Epithelial cell of esophagus (primary cell): ENCODE data around the gene NADSYN1.

Experiments
- DNase-seq: peaks from one replicate; pipeline ENCODE4 v3.0.0; 2010; ENCODE audit warnings: low read depth
- H3K4me3 ChIP-seq: 2 replicates; pipeline ENCODE4 v1.5.1; 2011; ENCODE audit warnings: mild to moderate bottlenecking, low read length, control low read depth
- TF ChIP-seq, protein P1 (sequence below): IDR thresholded peaks from 2 replicates; pipeline ENCODE4 v1.5.1; 2011; ENCODE audit warnings: low read depth, mild to moderate bottlenecking, low read length, control low read depth, inconsistent platforms; ENCODE audit not compliant: insufficient read depth; ENCODE audit errors: missing control alignments

NADSYN1 gene

DNA sequence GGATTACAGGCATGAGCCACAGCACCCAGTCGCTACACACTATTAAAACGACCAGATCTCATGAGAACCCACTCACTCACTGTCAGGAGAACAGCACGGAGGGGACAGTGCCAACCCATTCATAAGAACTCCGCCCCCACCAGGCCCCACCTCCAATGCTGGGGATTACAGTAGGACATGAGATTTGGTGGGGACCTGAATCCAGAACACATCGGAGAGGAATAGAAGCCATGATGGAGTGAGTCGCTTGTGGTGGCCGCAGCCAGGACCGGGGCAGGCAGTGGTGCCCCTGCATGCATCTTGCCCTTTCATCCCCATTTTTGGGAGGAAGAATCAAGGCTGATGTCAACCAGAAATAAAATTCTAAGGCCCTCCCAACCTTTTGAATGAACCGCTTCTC is 8.7 kb downstream of the NADSYN1 start:
- TF ChIP-seq, protein P1, sequence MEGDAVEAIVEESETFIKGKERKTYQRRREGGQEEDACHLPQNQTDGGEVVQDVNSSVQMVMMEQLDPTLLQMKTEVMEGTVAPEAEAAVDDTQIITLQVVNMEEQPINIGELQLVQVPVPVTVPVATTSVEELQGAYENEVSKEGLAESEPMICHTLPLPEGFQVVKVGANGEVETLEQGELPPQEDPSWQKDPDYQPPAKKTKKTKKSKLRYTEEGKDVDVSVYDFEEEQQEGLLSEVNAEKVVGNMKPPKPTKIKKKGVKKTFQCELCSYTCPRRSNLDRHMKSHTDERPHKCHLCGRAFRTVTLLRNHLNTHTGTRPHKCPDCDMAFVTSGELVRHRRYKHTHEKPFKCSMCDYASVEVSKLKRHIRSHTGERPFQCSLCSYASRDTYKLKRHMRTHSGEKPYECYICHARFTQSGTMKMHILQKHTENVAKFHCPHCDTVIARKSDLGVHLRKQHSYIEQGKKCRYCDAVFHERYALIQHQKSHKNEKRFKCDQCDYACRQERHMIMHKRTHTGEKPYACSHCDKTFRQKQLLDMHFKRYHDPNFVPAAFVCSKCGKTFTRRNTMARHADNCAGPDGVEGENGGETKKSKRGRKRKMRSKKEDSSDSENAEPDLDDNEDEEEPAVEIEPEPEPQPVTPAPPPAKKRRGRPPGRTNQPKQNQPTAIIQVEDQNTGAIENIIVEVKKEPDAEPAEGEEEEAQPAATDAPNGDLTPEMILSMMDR, result no peak
- H3K4me3 ChIP-seq, result no peak overlapping the region
- no peak for DNase-seq

DNA sequence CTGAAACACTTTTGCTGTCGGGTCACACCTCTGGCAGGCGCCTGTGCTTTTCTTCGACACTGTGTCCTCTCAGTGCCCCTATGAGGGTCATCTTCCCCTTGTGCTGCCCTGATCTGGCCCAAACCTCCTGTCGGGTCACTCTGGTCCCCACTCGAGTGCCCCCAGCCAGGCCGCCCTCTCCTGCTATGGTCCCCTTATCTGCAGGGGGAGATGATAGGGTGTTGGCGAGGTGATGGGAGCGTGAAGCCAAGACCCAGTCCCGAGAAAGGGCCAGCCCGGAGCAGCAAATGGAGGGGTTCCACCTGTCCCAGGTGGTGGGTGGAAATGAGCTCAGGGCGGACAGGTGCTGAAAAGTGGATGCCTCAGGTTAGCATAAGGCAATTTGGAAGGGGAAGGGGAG is 9.7 kb downstream of the NADSYN1 start:
- TF ChIP-seq, protein P1, result no peak
- DNase-seq, result no peak
- no peak overlapping the region for H3K4me3 ChIP-seq

GRCh38 chr11:71463331-71464211 is 10.6 kb downstream of the NADSYN1 start:
- H3K4me3 ChIP-seq, result no peak overlapping the region
- DNase-seq, result no peak
- TF ChIP-seq, protein P1, result no peak

GRCh38 chr11:71465054-71465453 is 12.1 kb downstream of the NADSYN1 start:
- TF ChIP-seq, protein P1, result no peak
- no peak for DNase-seq

GRCh38 chr11:71466358-71466757 is 13.4 kb downstream of the NADSYN1 start:
- TF ChIP-seq, protein P1, result no peak
- no peak overlapping the region for H3K4me3 ChIP-seq

More at GRCh38 chr11:71465054-71465453, 12.1 kb downstream of the NADSYN1 start:
- H3K4me3 ChIP-seq, result no peak overlapping the region

GRCh38 chr11:71467164-71467563 is 14.2 kb downstream of the NADSYN1 start:
- DNase-seq, result peak; percentile 8
- TF ChIP-seq, protein P1, result no peak

More at GRCh38 chr11:71466358-71466757, 13.4 kb downstream of the NADSYN1 start:
- no peak for DNase-seq

More at GRCh38 chr11:71467164-71467563, 14.2 kb downstream of the NADSYN1 start:
- H3K4me3 ChIP-seq, result no peak overlapping the region
